Measurements from ENCODE around the gene ZBTB24.

DNA sequence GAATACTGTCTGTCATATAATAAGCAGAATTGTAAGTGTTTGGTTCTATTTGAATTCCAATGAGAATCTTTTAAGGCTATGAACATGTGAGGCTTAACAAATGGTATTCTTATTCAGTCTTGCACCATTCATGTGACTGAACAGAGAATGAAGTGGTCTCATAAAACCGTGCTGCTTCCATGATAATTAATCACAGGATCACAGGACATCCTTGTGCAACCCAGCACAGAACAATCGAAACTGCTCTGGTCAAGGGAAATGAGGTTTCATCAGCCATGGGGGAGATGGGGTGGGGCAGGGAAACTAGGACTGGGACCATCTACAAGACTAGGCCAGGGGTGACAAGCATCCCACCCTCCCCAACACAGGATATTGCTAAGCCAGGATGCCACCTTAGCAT is 48.6 kb downstream of the ZBTB24 start:
- TF ChIP-seq, protein P1, sequence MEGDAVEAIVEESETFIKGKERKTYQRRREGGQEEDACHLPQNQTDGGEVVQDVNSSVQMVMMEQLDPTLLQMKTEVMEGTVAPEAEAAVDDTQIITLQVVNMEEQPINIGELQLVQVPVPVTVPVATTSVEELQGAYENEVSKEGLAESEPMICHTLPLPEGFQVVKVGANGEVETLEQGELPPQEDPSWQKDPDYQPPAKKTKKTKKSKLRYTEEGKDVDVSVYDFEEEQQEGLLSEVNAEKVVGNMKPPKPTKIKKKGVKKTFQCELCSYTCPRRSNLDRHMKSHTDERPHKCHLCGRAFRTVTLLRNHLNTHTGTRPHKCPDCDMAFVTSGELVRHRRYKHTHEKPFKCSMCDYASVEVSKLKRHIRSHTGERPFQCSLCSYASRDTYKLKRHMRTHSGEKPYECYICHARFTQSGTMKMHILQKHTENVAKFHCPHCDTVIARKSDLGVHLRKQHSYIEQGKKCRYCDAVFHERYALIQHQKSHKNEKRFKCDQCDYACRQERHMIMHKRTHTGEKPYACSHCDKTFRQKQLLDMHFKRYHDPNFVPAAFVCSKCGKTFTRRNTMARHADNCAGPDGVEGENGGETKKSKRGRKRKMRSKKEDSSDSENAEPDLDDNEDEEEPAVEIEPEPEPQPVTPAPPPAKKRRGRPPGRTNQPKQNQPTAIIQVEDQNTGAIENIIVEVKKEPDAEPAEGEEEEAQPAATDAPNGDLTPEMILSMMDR (IDR thresholded peaks at IDR 0.05 in 4 of 5, conservative IDR thresholded peaks at IDR 0.05 in 1 of 5) = no peak
- no peak for TF ChIP-seq POLR2A (IDR thresholded peaks at IDR 0.05)
